HEK293T (cell line): Measurements from ENCODE around the gene PLTP.

ENCODE experiments used
- BHLHE40 ChIP-seq: fragments of 450-650 bp; IDR thresholded peaks from 2 replicates; pipeline ENCODE4 v1.6.1; 2016; ENCODE audit warnings: mild to moderate bottlenecking, moderate library complexity, borderline replicate concordance
- CTBP1 ChIP-seq: fragments of 450-650 bp; IDR thresholded peaks from 2 replicates; pipeline ENCODE4 v1.6.1; 2016; ENCODE audit warnings: borderline replicate concordance
- FOXK2 ChIP-seq: fragments of 450-650 bp; IDR thresholded peaks from 2 replicates; pipeline ENCODE4 v1.6.1; 2016; ENCODE audit warnings: mild to moderate bottlenecking
- FOXM1 ChIP-seq: fragments of 450-650 bp; IDR thresholded peaks from 2 replicates; pipeline ENCODE4 v1.6.1; 2017; ENCODE audit warnings: mild to moderate bottlenecking, borderline replicate concordance
- L3MBTL2 ChIP-seq: fragments of 450-650 bp; conservative IDR thresholded peaks from 2 replicates; pipeline ENCODE4 v1.6.1; 2016; ENCODE audit warnings: mild to moderate bottlenecking
- LEF1 ChIP-seq: fragments of 450-650 bp; IDR thresholded peaks from 2 replicates; pipeline ENCODE4 v1.6.1; 2017; ENCODE audit warnings: mild to moderate bottlenecking, borderline replicate concordance
- SP1 ChIP-seq: fragments of 450-650 bp; IDR thresholded peaks from 2 replicates; pipeline ENCODE4 v1.6.1; 2017
- SUZ12 ChIP-seq: fragments of 450-650 bp; IDR thresholded peaks from 2 replicates; pipeline ENCODE4 v1.6.1; 2016; ENCODE audit warnings: mild to moderate bottlenecking

DNA sequence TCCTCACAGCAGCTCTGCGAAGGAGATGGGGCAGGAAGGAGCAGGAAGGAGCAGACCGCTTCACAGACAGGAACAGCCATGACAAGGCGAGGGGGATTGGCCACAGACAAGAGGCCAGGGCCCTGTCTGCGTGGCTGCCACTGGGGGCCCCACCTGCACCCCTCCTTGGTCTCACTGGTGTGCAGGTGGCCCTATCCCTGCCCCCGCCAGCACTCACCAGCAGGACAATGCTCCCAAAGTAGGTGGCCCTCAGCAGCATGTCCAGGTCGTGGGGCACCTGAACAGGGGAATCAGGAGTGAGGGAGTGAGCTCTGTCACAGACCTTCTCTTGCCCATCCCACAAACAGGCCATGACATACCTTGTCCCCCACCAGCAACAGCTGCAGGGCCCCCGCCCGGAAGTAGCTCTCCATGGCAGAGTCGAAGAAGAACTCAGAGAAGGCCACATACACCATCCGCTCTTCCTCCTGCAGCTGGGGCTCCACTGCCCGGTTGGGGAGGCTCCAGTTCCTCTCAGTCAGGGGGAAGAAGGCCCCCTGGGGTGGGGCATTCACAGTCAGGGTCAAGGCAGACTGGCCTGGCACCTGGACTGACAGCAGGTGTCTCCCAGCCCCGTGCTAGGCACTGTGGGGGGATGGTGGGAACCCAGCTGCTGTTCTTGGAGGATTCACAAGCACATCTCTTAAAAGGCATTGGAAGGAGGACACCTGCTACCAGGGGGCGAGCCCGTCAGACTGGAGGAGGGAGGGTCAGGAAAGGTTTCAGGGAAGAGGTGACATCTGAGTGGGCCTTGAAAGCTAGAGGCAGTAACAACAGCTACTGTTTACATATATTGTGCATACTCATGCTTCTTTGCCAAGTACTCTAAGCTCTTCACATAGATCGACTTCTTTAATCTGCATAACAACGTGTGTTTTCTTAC is 7.1 kb downstream of the PLTP start:
- TF ChIP-seq SUZ12, result no peak
- no peak for TF ChIP-seq FOXM1
- TF ChIP-seq CTBP1, result no peak
- TF ChIP-seq LEF1, result no peak
- TF ChIP-seq FOXK2, result no peak
- TF ChIP-seq SP1, result no peak
- no peak for TF ChIP-seq L3MBTL2
- TF ChIP-seq BHLHE40, result no peak
